H9 (cell line): ENCODE results near the gene CDK14. TPM values are rescaled to one million over a fixed set of nuclear protein-coding genes. Genes with fewer than 3 reads are reported as not detected.

Experiments
- DNase-seq: peaks from one replicate; pipeline ENCODE4 v3.0.0-alpha.2; 2017
- H2AFZ ChIP-seq: one replicate; pipeline ENCODE4 v1.6.1; 2013; ENCODE audit warnings: mild to moderate bottlenecking, low read length, control low read depth, moderate library complexity
- H2AK5ac ChIP-seq: 2 replicates; pipeline ENCODE4 v1.6.1; 2013; ENCODE audit warnings: low read length, control low read depth, mixed read lengths; ENCODE audit not compliant: insufficient read length
- H2BK120ac ChIP-seq: one replicate; pipeline ENCODE4 v1.6.1; 2013; ENCODE audit warnings: low read depth, mild to moderate bottlenecking, low read length, control low read depth, inconsistent platforms; ENCODE audit not compliant: poor library complexity, severe bottlenecking
- H2BK12ac ChIP-seq: 2 replicates; pipeline ENCODE4 v1.6.1; 2013; ENCODE audit warnings: low read length, control low read depth, mixed read lengths, low read depth; ENCODE audit not compliant: insufficient read length
- H2BK15ac ChIP-seq: 2 replicates; pipeline ENCODE4 v1.6.1; 2013; ENCODE audit warnings: low read depth, low read length, control low read depth
- H2BK20ac ChIP-seq: one replicate; pipeline ENCODE4 v1.6.1; 2013; ENCODE audit warnings: low read depth, mild to moderate bottlenecking, low read length, control low read depth, inconsistent platforms; ENCODE audit not compliant: poor library complexity, severe bottlenecking
- H2BK5ac ChIP-seq: 2 replicates; pipeline ENCODE4 v1.6.1; 2013; ENCODE audit warnings: low read length, control low read depth, mixed read lengths; ENCODE audit not compliant: insufficient read length
- H3K14ac ChIP-seq: 2 replicates; pipeline ENCODE4 v1.6.1; 2013; ENCODE audit warnings: low read length, control low read depth; ENCODE audit not compliant: insufficient read depth
- H3K18ac ChIP-seq: 2 replicates; pipeline ENCODE4 v1.6.1; 2013; ENCODE audit warnings: low read depth, mild to moderate bottlenecking, mixed read lengths, low read length, control low read depth; ENCODE audit not compliant: insufficient read length
- H3K23ac ChIP-seq: 2 replicates; pipeline ENCODE4 v1.6.1; 2013; ENCODE audit warnings: low read length, control low read depth, mixed read lengths, low read depth; ENCODE audit not compliant: insufficient read length
- H3K23me2 ChIP-seq: 2 replicates; pipeline ENCODE4 v1.6.1; 2013; ENCODE audit warnings: low read depth, mild to moderate bottlenecking, mixed read lengths, low read length, control low read depth; ENCODE audit not compliant: insufficient read length, poor library complexity, severe bottlenecking
- H3K27ac ChIP-seq: 2 replicates; pipeline ENCODE4 v1.5.1; 2013; ENCODE audit warnings: low read length, control low read depth, mixed read lengths, low read depth; ENCODE audit not compliant: insufficient read length
- H3K27me3 ChIP-seq: 2 replicates; pipeline ENCODE4 v1.6.1; 2013; ENCODE audit warnings: low read length, control low read depth, inconsistent platforms; ENCODE audit not compliant: insufficient read depth
- H3K4ac ChIP-seq: 2 replicates; pipeline ENCODE4 v1.6.1; 2013; ENCODE audit warnings: low read depth, mild to moderate bottlenecking, control low read depth, inconsistent platforms, low read length, moderate library complexity
- H3K4me1 ChIP-seq: 2 replicates; pipeline ENCODE4 v1.6.1; 2013; ENCODE audit warnings: low read length, control low read depth, inconsistent platforms; ENCODE audit not compliant: insufficient read depth
- H3K4me2 ChIP-seq: 2 replicates; pipeline ENCODE4 v1.6.1; 2013; ENCODE audit warnings: low read length, control low read depth, mixed read lengths; ENCODE audit not compliant: insufficient read length, insufficient read depth
- H3K56ac ChIP-seq: 2 replicates; pipeline ENCODE4 v1.6.1; 2013; ENCODE audit warnings: low read depth, mild to moderate bottlenecking, mixed read lengths, low read length, control low read depth; ENCODE audit not compliant: insufficient read length
- H3K79me1 ChIP-seq: 2 replicates; pipeline ENCODE4 v1.6.1; 2013; ENCODE audit warnings: low read depth, mild to moderate bottlenecking, moderate library complexity, low read length, control low read depth, inconsistent platforms; ENCODE audit not compliant: insufficient read depth, poor library complexity, severe bottlenecking
- H3K79me2 ChIP-seq: 2 replicates; pipeline ENCODE4 v1.6.1; 2013; ENCODE audit warnings: low read length, control low read depth, inconsistent platforms; ENCODE audit not compliant: insufficient read depth
- H3K9ac ChIP-seq: 2 replicates; pipeline ENCODE4 v1.6.1; 2013; ENCODE audit warnings: low read length, control low read depth, mixed read lengths; ENCODE audit not compliant: insufficient read length; ENCODE audit errors: extremely low read depth
- H3K9me3 ChIP-seq: one replicate; pipeline ENCODE4 v1.6.1; 2013; ENCODE audit warnings: low read depth, low read length, inconsistent platforms; ENCODE audit not compliant: control insufficient read depth
- H3T11ph ChIP-seq: one replicate; pipeline ENCODE4 v1.6.1; 2013; ENCODE audit warnings: mild to moderate bottlenecking, low read length, control low read depth, inconsistent platforms
- H4K20me1 ChIP-seq: one replicate; pipeline ENCODE4 v1.6.1; 2013; ENCODE audit not compliant: control insufficient read depth, insufficient read length, insufficient read depth
- H4K5ac ChIP-seq: 2 replicates; pipeline ENCODE4 v1.6.1; 2013; ENCODE audit warnings: low read depth, mild to moderate bottlenecking, mixed read lengths, low read length, control low read depth; ENCODE audit not compliant: insufficient read length
- H4K8ac ChIP-seq: replicated peaks from 2 replicates; pipeline ENCODE4 v1.6.1; 2013; ENCODE audit warnings: low read length, control low read depth, mixed read lengths, low read depth; ENCODE audit not compliant: insufficient read length
- H4K91ac ChIP-seq: 2 replicates; pipeline ENCODE4 v1.6.1; 2013; ENCODE audit warnings: low read depth, mild to moderate bottlenecking, moderate library complexity, mixed read lengths, low read length, control low read depth; ENCODE audit not compliant: insufficient read length
- H3K27ac Mint-ChIP-seq, 3 experiments: 2 replicates in 2 of 3; 3 replicates in 1 of 3; pipeline ENCODE4 v1.8.0; 2020 to 2021; ENCODE audit warnings: mixed read lengths in 3 of 3, mild to moderate bottlenecking in 1 of 3, moderate library complexity in 1 of 3
- H3K27me3 Mint-ChIP-seq: 2 replicates; pipeline ENCODE4 v1.8.0; 2021; ENCODE audit warnings: low read depth, mild to moderate bottlenecking, moderate library complexity, mixed read lengths
- H3K36me3 Mint-ChIP-seq, 3 experiments: 2 replicates in 2 of 3; 3 replicates in 1 of 3; pipeline ENCODE4 v1.8.0; 2020 to 2021; ENCODE audit warnings: low read depth in 3 of 3, mixed read lengths in 3 of 3; ENCODE audit not compliant: insufficient read depth in 1 of 3
- H3K4me1 Mint-ChIP-seq, 2 experiments: 2 replicates each; pipeline ENCODE4 v1.8.0; 2020; ENCODE audit warnings: mixed read lengths in 2 of 2
- H3K4me3 Mint-ChIP-seq, 2 experiments: 2 replicates in 1 of 2; 3 replicates in 1 of 2; pipeline ENCODE4 v1.8.0; 2020 to 2021; ENCODE audit warnings: mild to moderate bottlenecking in 2 of 2, mixed read lengths in 2 of 2, moderate library complexity in 1 of 2
- H3K9me3 Mint-ChIP-seq, 2 experiments: 2 replicates in 1 of 2; 3 replicates in 1 of 2; pipeline ENCODE4 v1.8.0; 2020; ENCODE audit warnings: mild to moderate bottlenecking in 2 of 2, mixed read lengths in 2 of 2, moderate library complexity in 1 of 2
- WGBS: extraction: QIAGEN DNeasy Blood & Tissue Kit; methylation state at CpG from one replicate; pipeline ENCODE4 v1.1.7; 2013; ENCODE audit warnings: missing lambda C conversion rate, low lambda C conversion rate, mixed read lengths; ENCODE audit not compliant: insufficient read length; ENCODE audit errors: extremely low coverage; 5-methylcytosine and 5-hydroxymethylcytosine counted together
- total RNA-seq: library from RNA; stranded (reverse); gene quantifications from 2 replicates; pipeline ENCODE4 v1.2.1, GENCODE V29; 2021
- TF ChIP-seq, protein P1 (sequence below): fragments of 200-600 bp; sonication (generic); conservative IDR thresholded peaks from 3 replicates; pipeline ENCODE4 v1.8.0; 2021; ENCODE audit warnings: antibody characterized with exemption, mild to moderate bottlenecking

The CDK14 gene
- total RNA-seq, 1 experiment from 2014 or later: 23.9 TPM

- no CpG with 5 or more reads among the region's 10 CpGs for WGBS
- Histone ChIP-seq H3K9ac (peak overlapping the region; percentile 56), H3K18ac (no peak overlapping the region), H3K56ac (no peak overlapping the region), H3K27ac (peak overlapping the region; percentile 87), H3T11ph (no peak overlapping the region), H2BK5ac (no peak overlapping the region), H3K4me2 (peak overlapping the region; percentile 96), H3K23me2 (peaks cover 18% of the 10 kb centered on the region), H2AFZ (no peak overlapping the region), H4K20me1 (no peaks in the 10 kb centered on the region), H2BK12ac (no peak overlapping the region), H3K4me1 (no peaks in the 10 kb centered on the region; the same call in 1 of the 2 replicates), H3K27me3 (no peaks in the 10 kb centered on the region), H2BK120ac (no peak overlapping the region), H4K91ac (no peak overlapping the region), H3K9me3 (no peaks in the 10 kb centered on the region), H3K4ac (no peak overlapping the region), H3K14ac (no peak overlapping the region), H3K79me2 (peaks cover 6% of the 10 kb centered on the region; the same call in 1 of the 2 replicates), H2BK20ac (no peak overlapping the region), H2AK5ac (no peak overlapping the region), H3K23ac (no peak overlapping the region), H2BK15ac (no peak overlapping the region), H4K8ac (no peak overlapping the region), H3K79me1 (no peaks in the 10 kb centered on the region), H4K5ac (no peak overlapping the region)
- Mint-ChIP-seq H3K4me3 (peak overlapping the region; percentile 88), H3K4me1 (peaks cover 27 to 28% of the 10 kb centered on the region in 2 experiments), H3K27me3 (peaks cover 3% of the 10 kb centered on the region; the same call in 1 of the 2 replicates), H3K36me3 (peaks cover 0 to 4% (median 0%) of the 10 kb centered on the region in 3 experiments; a peak in 2 of 7 replicates), H3K27ac (peak overlapping the region; percentile 20 to 97 (median 76); a peak in 5 of 7 replicates), H3K9me3 (peaks cover 0 to 3% of the 10 kb centered on the region in 2 experiments; a peak in 1 of 5 replicates)
- DNase-seq: peak; percentile 29
- TF ChIP-seq, protein P1, sequence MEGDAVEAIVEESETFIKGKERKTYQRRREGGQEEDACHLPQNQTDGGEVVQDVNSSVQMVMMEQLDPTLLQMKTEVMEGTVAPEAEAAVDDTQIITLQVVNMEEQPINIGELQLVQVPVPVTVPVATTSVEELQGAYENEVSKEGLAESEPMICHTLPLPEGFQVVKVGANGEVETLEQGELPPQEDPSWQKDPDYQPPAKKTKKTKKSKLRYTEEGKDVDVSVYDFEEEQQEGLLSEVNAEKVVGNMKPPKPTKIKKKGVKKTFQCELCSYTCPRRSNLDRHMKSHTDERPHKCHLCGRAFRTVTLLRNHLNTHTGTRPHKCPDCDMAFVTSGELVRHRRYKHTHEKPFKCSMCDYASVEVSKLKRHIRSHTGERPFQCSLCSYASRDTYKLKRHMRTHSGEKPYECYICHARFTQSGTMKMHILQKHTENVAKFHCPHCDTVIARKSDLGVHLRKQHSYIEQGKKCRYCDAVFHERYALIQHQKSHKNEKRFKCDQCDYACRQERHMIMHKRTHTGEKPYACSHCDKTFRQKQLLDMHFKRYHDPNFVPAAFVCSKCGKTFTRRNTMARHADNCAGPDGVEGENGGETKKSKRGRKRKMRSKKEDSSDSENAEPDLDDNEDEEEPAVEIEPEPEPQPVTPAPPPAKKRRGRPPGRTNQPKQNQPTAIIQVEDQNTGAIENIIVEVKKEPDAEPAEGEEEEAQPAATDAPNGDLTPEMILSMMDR: no peak
Measured at GRCh38 chr7:90595342-90595800, 750 bp upstream of the CDK14 start.
